WTC11 (cell line): Measurements from ENCODE around the gene PARD3B. TPM values are rescaled to one million over a fixed set of nuclear protein-coding genes. Genes with fewer than 3 reads are reported as not detected.

ENCODE experiments used
- ATAC-seq: fragments of 200-7000 bp; cut with Tn5 transposase; 2 replicates; pipeline ENCODE4 v1.10.0; 2021; ENCODE audit warnings: mild to moderate bottlenecking, moderate library complexity
- CTCF ChIA-PET: fragments of 300-600 bp; sonication (Branson Sonifier 250); formaldehyde crosslinking; loops from one replicate; lab custom pipeline; 2021; ENCODE audit warnings: antibody characterized with exemption; lab: Charles Lee
- POLR2A ChIA-PET: fragments of 350-600 bp; sonication (Branson Sonifier 250); formaldehyde crosslinking; loops from one replicate; lab custom pipeline; 2021; ENCODE audit warnings: antibody characterized with exemption; lab: Charles Lee
- DNase-seq: peaks from one replicate; pipeline ENCODE4 v3.0.0; 2021; ENCODE audit warnings: low spot score
- H3K27ac Mint-ChIP-seq: 2 replicates; pipeline ENCODE4 v1.8.0; 2021; ENCODE audit warnings: mixed read lengths
- H3K27me3 Mint-ChIP-seq: 2 replicates; pipeline ENCODE4 v1.8.0; 2021; ENCODE audit warnings: low read depth, mild to moderate bottlenecking, moderate library complexity, mixed read lengths
- H3K36me3 Mint-ChIP-seq: 2 replicates; pipeline ENCODE4 v1.8.0; 2021; ENCODE audit warnings: mixed read lengths
- H3K4me1 Mint-ChIP-seq: 2 replicates; pipeline ENCODE4 v1.8.0; 2022; ENCODE audit warnings: mixed read lengths
- H3K4me3 Mint-ChIP-seq: 2 replicates; pipeline ENCODE4 v1.8.0; 2021; ENCODE audit warnings: mild to moderate bottlenecking, moderate library complexity, mixed read lengths
- H3K9me3 Mint-ChIP-seq: 2 replicates; pipeline ENCODE4 v1.8.0; 2021; ENCODE audit warnings: mixed read lengths
- CREB1 ChIP-seq: sonication (generic); formaldehyde crosslinking; IDR thresholded peaks from 2 replicates; pipeline ENCODE4 v1.8.0; 2023; ENCODE audit warnings: mild to moderate bottlenecking, missing genetic modification reagents
- CREM ChIP-seq: sonication (generic); formaldehyde crosslinking; IDR thresholded peaks from 2 replicates; pipeline ENCODE4 v1.8.1; 2022; ENCODE audit warnings: mild to moderate bottlenecking, missing genetic modification reagents, moderate library complexity
- CTCF ChIP-seq: fragments of 200-600 bp; IDR thresholded peaks from 2 replicates; pipeline ENCODE4 v1.8.0; 2022; ENCODE audit warnings: antibody characterized with exemption
- GRHL2 ChIP-seq: fragments of 250-450 bp; sonication (Bioruptor Pico); IDR thresholded peaks from 2 replicates; pipeline ENCODE4 v1.8.0; 2022; ENCODE audit warnings: mild to moderate bottlenecking, moderate library complexity; ENCODE audit not compliant: insufficient replicate concordance, severe bottlenecking
- HMGA2 ChIP-seq: fragments of 250-450 bp; sonication (Bioruptor Pico); IDR thresholded peaks from 2 replicates; pipeline ENCODE4 v1.4.0; 2021; ENCODE audit warnings: mild to moderate bottlenecking, moderate library complexity
- HMGXB4 ChIP-seq: sonication (generic); formaldehyde crosslinking; IDR thresholded peaks from 2 replicates; pipeline ENCODE4 v1.8.1; 2023; ENCODE audit warnings: mild to moderate bottlenecking, moderate library complexity, missing genetic modification reagents
- IRF2 ChIP-seq: sonication (generic); formaldehyde crosslinking; IDR thresholded peaks from 2 replicates; pipeline ENCODE4 v1.8.0; 2022; ENCODE audit warnings: low read depth, missing genetic modification reagents, borderline replicate concordance
- KAT7 ChIP-seq: sonication (generic); formaldehyde crosslinking; IDR thresholded peaks from 2 replicates; pipeline ENCODE4 v1.8.1; 2023; ENCODE audit warnings: missing genetic modification reagents, mild to moderate bottlenecking, borderline replicate concordance
- MLX ChIP-seq: sonication (generic); formaldehyde crosslinking; IDR thresholded peaks from 2 replicates; pipeline ENCODE4 v1.8.1; 2023; ENCODE audit warnings: mild to moderate bottlenecking, missing genetic modification reagents, moderate library complexity
- NR2C2 ChIP-seq: sonication (generic); formaldehyde crosslinking; IDR thresholded peaks from 2 replicates; pipeline ENCODE4 v1.8.0; 2022; ENCODE audit warnings: mild to moderate bottlenecking, missing genetic modification reagents
- OVOL2 ChIP-seq: fragments of 250-450 bp; sonication (Bioruptor Pico); IDR thresholded peaks from 2 replicates; pipeline ENCODE4 v1.9.0; 2021; ENCODE audit warnings: mild to moderate bottlenecking, borderline replicate concordance
- RORB ChIP-seq: fragments of 250-450 bp; sonication (Bioruptor Pico); IDR thresholded peaks from 2 replicates; pipeline ENCODE4 v1.9.0; 2021; ENCODE audit warnings: mild to moderate bottlenecking
- SMAD3 ChIP-seq: sonication (generic); formaldehyde crosslinking; IDR thresholded peaks from 2 replicates; pipeline ENCODE4 v1.8.0; 2022; ENCODE audit warnings: missing genetic modification reagents, mild to moderate bottlenecking, borderline replicate concordance
- SMAD4 ChIP-seq: sonication (generic); formaldehyde crosslinking; IDR thresholded peaks from 2 replicates; pipeline ENCODE4 v1.8.0; 2022; ENCODE audit warnings: mild to moderate bottlenecking, missing genetic modification reagents
- SP1 ChIP-seq: sonication (generic); formaldehyde crosslinking; conservative IDR thresholded peaks from 2 replicates; pipeline ENCODE4 v1.8.1; 2022; ENCODE audit warnings: missing genetic modification reagents
- ZNF281 ChIP-seq: sonication (generic); formaldehyde crosslinking; IDR thresholded peaks from 2 replicates; pipeline ENCODE4 v1.8.0; 2023; ENCODE audit warnings: mild to moderate bottlenecking, missing genetic modification reagents
- ZNF396 ChIP-seq: fragments of 250-450 bp; sonication (Bioruptor Pico); IDR thresholded peaks from 2 replicates; pipeline ENCODE4 v1.8.0; 2021; ENCODE audit warnings: mild to moderate bottlenecking, moderate library complexity, borderline replicate concordance
- total RNA-seq: library from RNA; stranded (reverse); gene quantifications from 3 replicates; pipeline ENCODE4 v1.2.3, GENCODE V29; 2021
- TF ChIP-seq, protein P1 (sequence below): sonication (generic); formaldehyde crosslinking; IDR thresholded peaks from 2 replicates; pipeline ENCODE4 v1.8.0; 2023; ENCODE audit warnings: missing genetic modification reagents, mild to moderate bottlenecking, borderline replicate concordance
- TF ChIP-seq, protein P2 (sequence below): fragments of 250-450 bp; sonication (Bioruptor Pico); IDR thresholded peaks from 2 replicates; pipeline ENCODE4 v1.8.0; 2021; ENCODE audit warnings: mild to moderate bottlenecking
- TF ChIP-seq, protein P3 (sequence below): sonication (generic); formaldehyde crosslinking; IDR thresholded peaks from 2 replicates; pipeline ENCODE4 v1.8.1; 2023; ENCODE audit warnings: mild to moderate bottlenecking, missing genetic modification reagents, moderate library complexity

PARD3B gene
- total RNA-seq, 1 experiment from 2014 or later = 5.6 TPM

DNA sequence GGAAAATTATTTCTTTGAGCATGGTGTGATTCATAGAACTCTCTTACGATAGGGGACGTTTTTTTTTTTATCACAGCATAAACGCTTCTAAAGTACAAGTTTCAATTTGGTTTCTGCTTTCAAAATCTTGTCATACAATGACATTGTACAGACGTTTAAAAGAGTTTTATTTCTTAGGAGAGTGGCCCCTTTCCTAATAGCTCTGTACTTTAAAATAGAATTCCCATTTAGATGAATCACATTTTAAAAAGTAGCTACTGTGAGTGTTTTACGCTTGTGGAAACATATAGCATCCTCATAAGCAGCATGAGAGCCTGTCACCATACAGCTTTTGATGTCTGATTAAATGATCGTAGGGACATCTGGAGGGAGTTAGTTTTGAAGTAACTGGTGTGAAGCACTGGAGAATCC is 510.9 kb downstream of the PARD3B start:
- peaks cover 19% of the 10 kb centered on the region for H3K4me1 Mint-ChIP-seq
- H3K27me3 Mint-ChIP-seq = no peaks in the 10 kb centered on the region
- ChIA-PET CTCF (no interaction called here), POLR2A (no interaction called here)
- ATAC-seq (no peak), DNase-seq (no peak)
- peaks cover 19% of the 10 kb centered on the region for H3K9me3 Mint-ChIP-seq
- TF ChIP-seq SMAD3 (CRISPR knock-in tag) (no peak), OVOL2 (CRISPR knock-in tag) (no peak), CTCF (no peak), SP1 (CRISPR knock-in tag) (no peak), GRHL2 (CRISPR knock-in tag) (no peak)
- TF ChIP-seq, protein P1, sequence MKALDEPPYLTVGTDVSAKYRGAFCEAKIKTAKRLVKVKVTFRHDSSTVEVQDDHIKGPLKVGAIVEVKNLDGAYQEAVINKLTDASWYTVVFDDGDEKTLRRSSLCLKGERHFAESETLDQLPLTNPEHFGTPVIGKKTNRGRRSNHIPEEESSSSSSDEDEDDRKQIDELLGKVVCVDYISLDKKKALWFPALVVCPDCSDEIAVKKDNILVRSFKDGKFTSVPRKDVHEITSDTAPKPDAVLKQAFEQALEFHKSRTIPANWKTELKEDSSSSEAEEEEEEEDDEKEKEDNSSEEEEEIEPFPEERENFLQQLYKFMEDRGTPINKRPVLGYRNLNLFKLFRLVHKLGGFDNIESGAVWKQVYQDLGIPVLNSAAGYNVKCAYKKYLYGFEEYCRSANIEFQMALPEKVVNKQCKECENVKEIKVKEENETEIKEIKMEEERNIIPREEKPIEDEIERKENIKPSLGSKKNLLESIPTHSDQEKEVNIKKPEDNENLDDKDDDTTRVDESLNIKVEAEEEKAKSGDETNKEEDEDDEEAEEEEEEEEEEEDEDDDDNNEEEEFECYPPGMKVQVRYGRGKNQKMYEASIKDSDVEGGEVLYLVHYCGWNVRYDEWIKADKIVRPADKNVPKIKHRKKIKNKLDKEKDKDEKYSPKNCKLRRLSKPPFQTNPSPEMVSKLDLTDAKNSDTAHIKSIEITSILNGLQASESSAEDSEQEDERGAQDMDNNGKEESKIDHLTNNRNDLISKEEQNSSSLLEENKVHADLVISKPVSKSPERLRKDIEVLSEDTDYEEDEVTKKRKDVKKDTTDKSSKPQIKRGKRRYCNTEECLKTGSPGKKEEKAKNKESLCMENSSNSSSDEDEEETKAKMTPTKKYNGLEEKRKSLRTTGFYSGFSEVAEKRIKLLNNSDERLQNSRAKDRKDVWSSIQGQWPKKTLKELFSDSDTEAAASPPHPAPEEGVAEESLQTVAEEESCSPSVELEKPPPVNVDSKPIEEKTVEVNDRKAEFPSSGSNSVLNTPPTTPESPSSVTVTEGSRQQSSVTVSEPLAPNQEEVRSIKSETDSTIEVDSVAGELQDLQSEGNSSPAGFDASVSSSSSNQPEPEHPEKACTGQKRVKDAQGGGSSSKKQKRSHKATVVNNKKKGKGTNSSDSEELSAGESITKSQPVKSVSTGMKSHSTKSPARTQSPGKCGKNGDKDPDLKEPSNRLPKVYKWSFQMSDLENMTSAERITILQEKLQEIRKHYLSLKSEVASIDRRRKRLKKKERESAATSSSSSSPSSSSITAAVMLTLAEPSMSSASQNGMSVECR (CRISPR knock-in tag) = no peak
- H3K27ac Mint-ChIP-seq = no peak overlapping the region
- peaks cover 17% of the 10 kb centered on the region for H3K36me3 Mint-ChIP-seq
- H3K4me3 Mint-ChIP-seq = no peak overlapping the region

DNA sequence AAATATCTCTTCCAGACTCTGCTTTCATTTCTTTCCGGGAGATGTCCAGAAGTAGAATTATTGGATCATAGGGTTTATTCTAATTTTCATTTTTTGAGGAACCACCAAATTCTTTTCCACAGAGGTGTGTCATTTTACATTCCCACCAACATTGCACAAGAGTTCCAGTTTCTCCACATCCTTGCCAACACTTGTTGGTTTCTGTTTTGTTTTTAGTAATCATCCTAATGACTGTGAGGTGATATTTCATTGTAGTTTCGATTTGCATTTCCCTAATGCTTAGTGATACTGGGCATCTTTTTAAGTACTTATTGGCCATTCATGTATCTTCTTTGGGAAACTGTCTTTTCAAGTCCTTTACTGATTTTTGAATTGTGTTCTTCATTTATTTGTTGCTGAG is 513.1 kb downstream of the PARD3B start:
- Mint-ChIP-seq H3K4me1 (peaks cover 20% of the 10 kb centered on the region), H3K9me3 (peaks cover 19% of the 10 kb centered on the region), H3K36me3 (peaks cover 17% of the 10 kb centered on the region), H3K27ac (no peak overlapping the region), H3K27me3 (no peaks in the 10 kb centered on the region), H3K4me3 (no peak overlapping the region)
- ChIA-PET CTCF (no interaction called here), POLR2A (no interaction called here)
- DNase-seq = no peak
- TF ChIP-seq ZNF396 (no peak), SMAD4 (CRISPR knock-in tag) (no peak), KAT7 (CRISPR knock-in tag) (no peak), SP1 (CRISPR knock-in tag) (no peak), NR2C2 (CRISPR knock-in tag) (no peak), RORB (CRISPR knock-in tag) (no peak), HMGXB4 (CRISPR knock-in tag) (no peak), IRF2 (CRISPR knock-in tag) (no peak), CREB1 (CRISPR knock-in tag) (no peak), HMGA2 (CRISPR knock-in tag) (no peak), MLX (CRISPR knock-in tag) (no peak), ZNF281 (no peak), CREM (CRISPR knock-in tag) (no peak)
- TF ChIP-seq, protein P2, sequence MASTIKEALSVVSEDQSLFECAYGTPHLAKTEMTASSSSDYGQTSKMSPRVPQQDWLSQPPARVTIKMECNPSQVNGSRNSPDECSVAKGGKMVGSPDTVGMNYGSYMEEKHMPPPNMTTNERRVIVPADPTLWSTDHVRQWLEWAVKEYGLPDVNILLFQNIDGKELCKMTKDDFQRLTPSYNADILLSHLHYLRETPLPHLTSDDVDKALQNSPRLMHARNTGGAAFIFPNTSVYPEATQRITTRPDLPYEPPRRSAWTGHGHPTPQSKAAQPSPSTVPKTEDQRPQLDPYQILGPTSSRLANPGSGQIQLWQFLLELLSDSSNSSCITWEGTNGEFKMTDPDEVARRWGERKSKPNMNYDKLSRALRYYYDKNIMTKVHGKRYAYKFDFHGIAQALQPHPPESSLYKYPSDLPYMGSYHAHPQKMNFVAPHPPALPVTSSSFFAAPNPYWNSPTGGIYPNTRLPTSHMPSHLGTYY (CRISPR knock-in tag) = no peak
- TF ChIP-seq, protein P3, sequence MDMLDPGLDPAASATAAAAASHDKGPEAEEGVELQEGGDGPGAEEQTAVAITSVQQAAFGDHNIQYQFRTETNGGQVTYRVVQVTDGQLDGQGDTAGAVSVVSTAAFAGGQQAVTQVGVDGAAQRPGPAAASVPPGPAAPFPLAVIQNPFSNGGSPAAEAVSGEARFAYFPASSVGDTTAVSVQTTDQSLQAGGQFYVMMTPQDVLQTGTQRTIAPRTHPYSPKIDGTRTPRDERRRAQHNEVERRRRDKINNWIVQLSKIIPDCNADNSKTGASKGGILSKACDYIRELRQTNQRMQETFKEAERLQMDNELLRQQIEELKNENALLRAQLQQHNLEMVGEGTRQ (CRISPR knock-in tag) = no peak
- no peak for ATAC-seq
